Astrocyte (in vitro differentiated cells and primary cell): ENCODE measurements around the gene ADGRB2.

Experiments used
- CTCF ChIP-seq: IDR thresholded peaks from 2 replicates; pipeline ENCODE4 v1.5.1; 2011; ENCODE audit warnings: low read depth, mild to moderate bottlenecking, inconsistent platforms, low read length, moderate library complexity; ENCODE audit not compliant: insufficient read depth
- EZH2 ChIP-seq: IDR thresholded peaks from 2 replicates; pipeline ENCODE4 v1.6.1; 2012; ENCODE audit warnings: mild to moderate bottlenecking, low read length, inconsistent platforms; ENCODE audit not compliant: insufficient read depth

DNA sequence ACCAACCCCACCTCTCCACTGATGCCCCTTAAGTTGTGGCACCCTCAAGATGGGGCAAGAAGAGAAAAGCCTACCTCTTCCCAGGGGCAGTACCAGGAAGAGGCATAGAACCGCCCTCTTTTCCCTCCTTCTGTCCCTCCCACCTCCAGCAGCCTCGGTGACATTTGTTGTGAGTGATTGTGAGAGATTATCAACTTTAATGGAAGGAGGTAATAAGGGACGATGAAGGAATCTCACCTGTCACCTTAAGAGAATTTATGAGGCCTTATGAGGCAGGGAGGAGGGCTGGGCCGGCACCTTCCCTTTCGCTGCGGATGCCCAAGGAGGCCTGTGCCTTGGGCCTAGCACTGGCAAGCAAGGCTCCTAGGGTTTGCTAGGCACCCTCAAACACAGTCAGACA lies 1.4 kb upstream of the ADGRB2 start:
- TF ChIP-seq CTCF, result no peak
- no peak for TF ChIP-seq EZH2
